Lower leg skin (tissue), 4 donors: ENCODE measurements around the gene UHMK1. TPM values are rescaled to one million over a fixed set of nuclear protein-coding genes. Genes with fewer than 3 reads are reported as not detected.

ENCODE experiments used
- DNase-seq, 2 donors: peaks; one replicate each; pipeline ENCODE4 v3.0.0-alpha.2; 2019; ENCODE audit warnings: low spot score in 2 of 2
- H3K4me3 ChIP-seq: fragments of 200-600 bp; sonication (generic); 2 replicates; pipeline ENCODE4 v1.5.1; 2017; ENCODE audit warnings: mild to moderate bottlenecking, low read depth; ENCODE audit not compliant: poor library complexity, severe bottlenecking
- POLR2A ChIP-seq, 2 donors: fragments of 450-650 bp; IDR thresholded peaks; one replicate each; pipeline ENCODE4 v1.6.1; 2016 to 2017; ENCODE audit warnings: antibody characterized with exemption in 2 of 2, mild to moderate bottlenecking in 1 of 2, moderate library complexity in 1 of 2
- WGBS, 2 donors: methylation state at CpG; one replicate each; pipeline ENCODE4 v1.1.5; 2018; 5-methylcytosine and 5-hydroxymethylcytosine counted together
- intact Hi-C: fragments of 100-400 bp; cut with DNase I; formaldehyde crosslinking; loops from one replicate; pipeline ENCODE4 v1.15.0; 2023; ENCODE audit warnings: low total_unique reads
- total RNA-seq, 4 donors: library from RNA; depleted of rRNA; stranded (reverse); fragments of >200 nt; gene quantifications; one replicate each; pipeline ENCODE4 v1.1.0, GENCODE V29; 2016
- TF ChIP-seq, protein P1 (sequence below), 3 donors: fragments of 450-650 bp; IDR thresholded peaks; one replicate each; pipeline ENCODE4 v1.5.1; 2016; ENCODE audit warnings: antibody characterized with exemption in 3 of 3, mild to moderate bottlenecking in 3 of 3, moderate library complexity in 2 of 3

UHMK1 gene
- total RNA-seq, 4 donors from 2014 or later, result 23.4 to 27.1 (median 24.2) TPM

DNA sequence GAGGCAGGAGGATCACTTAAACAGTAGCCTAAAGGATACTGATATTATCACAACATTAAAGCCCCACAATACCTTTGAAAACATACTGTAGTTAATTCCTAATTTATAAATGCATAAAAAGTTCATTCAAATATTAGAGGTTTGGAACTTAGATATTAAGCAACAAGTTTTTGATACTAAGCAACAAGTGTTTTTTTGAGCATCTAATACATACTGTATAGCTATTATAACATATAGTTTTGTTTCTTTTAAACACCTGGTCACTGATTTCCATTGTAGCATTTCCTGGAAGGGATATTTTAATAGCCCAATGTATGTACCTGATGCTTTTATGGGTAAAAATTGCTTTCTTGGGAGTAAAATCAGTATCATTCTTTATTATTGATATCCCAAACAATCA, 4.5 kb downstream of the UHMK1 start:
- intact Hi-C loops, result no loop called here
- no peak overlapping the region for H3K4me3 ChIP-seq
- no peak for DNase-seq
- TF ChIP-seq, protein P1, sequence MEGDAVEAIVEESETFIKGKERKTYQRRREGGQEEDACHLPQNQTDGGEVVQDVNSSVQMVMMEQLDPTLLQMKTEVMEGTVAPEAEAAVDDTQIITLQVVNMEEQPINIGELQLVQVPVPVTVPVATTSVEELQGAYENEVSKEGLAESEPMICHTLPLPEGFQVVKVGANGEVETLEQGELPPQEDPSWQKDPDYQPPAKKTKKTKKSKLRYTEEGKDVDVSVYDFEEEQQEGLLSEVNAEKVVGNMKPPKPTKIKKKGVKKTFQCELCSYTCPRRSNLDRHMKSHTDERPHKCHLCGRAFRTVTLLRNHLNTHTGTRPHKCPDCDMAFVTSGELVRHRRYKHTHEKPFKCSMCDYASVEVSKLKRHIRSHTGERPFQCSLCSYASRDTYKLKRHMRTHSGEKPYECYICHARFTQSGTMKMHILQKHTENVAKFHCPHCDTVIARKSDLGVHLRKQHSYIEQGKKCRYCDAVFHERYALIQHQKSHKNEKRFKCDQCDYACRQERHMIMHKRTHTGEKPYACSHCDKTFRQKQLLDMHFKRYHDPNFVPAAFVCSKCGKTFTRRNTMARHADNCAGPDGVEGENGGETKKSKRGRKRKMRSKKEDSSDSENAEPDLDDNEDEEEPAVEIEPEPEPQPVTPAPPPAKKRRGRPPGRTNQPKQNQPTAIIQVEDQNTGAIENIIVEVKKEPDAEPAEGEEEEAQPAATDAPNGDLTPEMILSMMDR (IDR thresholded peaks at IDR 0.05), result no peak
- no peak for TF ChIP-seq POLR2A (IDR thresholded peaks at IDR 0.05)

DNA sequence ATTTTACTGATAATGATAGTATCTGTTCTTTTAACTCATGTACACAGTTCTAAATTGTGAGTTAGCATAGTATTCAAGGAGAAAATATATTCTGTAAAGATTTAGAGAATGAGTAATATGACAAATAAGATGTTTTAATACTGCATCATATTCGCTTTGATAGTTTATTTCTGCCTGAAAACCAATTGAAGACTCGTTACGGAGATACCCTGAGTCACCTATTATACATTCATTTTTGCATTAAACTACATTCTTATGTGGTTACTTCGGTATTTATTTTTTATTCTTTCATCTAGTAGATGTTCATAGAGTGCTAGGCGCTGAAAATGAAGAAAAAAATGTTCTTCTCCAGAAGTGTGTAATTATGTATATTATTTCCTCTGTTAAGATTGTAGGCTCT, 5.3 kb downstream of the UHMK1 start:
- no peak for DNase-seq
- intact Hi-C loops, result no loop called here
- WGBS, 2 donors, result 91 to 97% methylated on average over 5 of the region's 5 CpGs
- TF ChIP-seq POLR2A (IDR thresholded peaks at IDR 0.05), result no peak
- TF ChIP-seq, protein P1 (IDR thresholded peaks at IDR 0.05), result no peak
- no peak overlapping the region for H3K4me3 ChIP-seq

DNA sequence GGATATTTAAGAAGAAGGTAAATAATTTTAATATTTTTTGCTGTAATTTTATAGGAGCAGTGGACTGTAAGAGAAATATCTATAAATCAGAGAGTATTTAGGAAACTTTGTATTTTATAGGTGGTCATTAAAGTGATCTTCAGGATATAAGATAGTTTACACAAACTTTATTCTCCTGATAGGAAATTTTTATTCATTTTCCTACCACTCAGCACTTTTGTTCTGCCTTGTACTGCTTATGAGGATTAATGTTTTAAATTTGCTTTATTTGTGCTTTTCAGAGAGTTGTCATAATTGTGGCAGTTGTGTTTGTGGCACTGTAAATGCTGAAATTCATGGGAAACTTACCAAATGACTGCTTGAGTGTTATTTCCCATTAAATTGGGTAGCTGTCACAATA, 29.7 kb downstream of the UHMK1 start:
- TF ChIP-seq, protein P1 (IDR thresholded peaks at IDR 0.05), result no peak
- no peak for TF ChIP-seq POLR2A (IDR thresholded peaks at IDR 0.05)
- intact Hi-C loops, result no loop called here
- no peak overlapping the region for H3K4me3 ChIP-seq
- no peak for DNase-seq

DNA sequence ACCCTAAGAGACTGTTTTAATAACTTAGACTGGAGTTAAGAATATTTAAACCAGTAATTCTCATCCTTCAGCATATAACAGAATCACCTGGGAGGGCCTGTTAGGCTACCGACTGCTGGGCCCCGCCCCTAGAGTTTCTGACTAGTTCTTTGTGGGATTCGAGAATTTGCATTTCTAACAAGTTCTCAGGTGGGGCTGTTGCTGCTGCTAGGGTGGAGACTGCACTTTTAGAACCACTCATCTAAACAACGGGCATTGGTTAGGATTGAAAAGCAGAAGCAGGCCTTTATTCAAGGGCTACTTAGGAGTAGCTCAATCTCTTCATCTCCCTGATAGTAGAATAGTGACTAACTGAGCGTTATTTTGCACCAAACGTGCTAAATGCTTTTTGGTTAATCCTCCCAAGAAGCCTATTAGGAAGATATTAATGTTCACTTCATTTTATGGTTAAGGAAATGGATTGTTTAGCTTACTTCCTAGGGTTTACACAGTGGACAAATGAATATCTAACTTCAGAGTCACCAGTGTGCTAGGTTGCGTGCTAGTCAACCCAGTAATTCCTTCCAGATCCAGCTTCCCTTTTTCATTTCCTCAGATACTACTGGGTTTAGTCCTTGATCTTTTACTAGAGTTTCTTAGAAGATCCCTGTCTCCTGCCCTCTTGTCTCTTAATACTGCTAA, 32.8 kb downstream of the UHMK1 start:
- intact Hi-C loops, result no loop called here

DNA sequence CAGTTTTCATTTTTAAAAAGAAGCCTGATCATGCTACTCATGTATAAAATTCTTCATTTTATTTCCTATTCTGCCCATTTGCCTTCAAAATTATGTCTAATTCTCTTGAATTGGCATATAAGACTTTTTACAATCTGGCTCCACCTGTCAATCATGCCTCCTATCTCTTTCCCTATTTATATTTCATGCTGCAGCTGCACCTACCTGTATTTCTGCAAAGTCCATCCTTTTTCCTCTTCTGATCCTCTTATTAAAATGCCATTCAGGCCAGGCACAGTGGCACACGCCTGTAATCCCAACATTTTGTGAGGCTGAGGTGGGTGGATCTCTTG, 33.3 kb downstream of the UHMK1 start:
- no peak overlapping the region for H3K4me3 ChIP-seq
- TF ChIP-seq POLR2A (IDR thresholded peaks at IDR 0.05), result no peak
- TF ChIP-seq, protein P1 (IDR thresholded peaks at IDR 0.05), result no peak
- WGBS, 2 donors, result 96% methylated on average over 1 of the region's 1 CpG
- DNase-seq, result no peak
- intact Hi-C loops, result no loop called here

More for the DNA sequence above, 32.8 kb downstream of the UHMK1 start:
- WGBS, 2 donors, result 53 to 66% methylated on average over 7 of the region's 7 CpGs
- DNase-seq, result no peak
- no peak overlapping the region for H3K4me3 ChIP-seq
- TF ChIP-seq, protein P1 (IDR thresholded peaks at IDR 0.05), result no peak

DNA sequence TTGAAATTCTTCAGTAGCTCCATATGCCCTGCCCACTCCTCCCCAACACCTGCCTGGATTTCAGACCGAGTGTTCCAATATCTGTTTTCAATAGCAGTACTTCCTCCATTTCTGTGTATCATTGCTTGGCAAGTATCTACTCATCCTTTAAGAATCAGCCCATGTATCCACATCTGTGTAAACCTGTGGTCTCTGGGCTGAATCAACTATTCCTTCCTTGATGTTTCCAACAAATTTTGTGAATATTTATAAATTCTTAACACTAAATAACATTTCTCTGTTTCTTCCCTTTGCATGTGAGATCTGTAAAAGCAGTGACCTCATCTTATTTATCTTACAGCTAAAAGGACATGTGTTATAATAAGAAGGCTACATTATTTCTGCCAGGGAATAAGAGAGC, 37.9 kb downstream of the UHMK1 start:
- TF ChIP-seq POLR2A (IDR thresholded peaks at IDR 0.05), result no peak
- DNase-seq, result no peak
- H3K4me3 ChIP-seq, result no peak overlapping the region
- WGBS, 2 donors, result 42 to 57% methylated on average over 1 of the region's 1 CpG
- intact Hi-C loops, result no loop called here
